GM23338 (cell line): ENCODE measurements around the gene STK32C. TPM values are rescaled to one million over a fixed set of nuclear protein-coding genes. Genes with fewer than 3 reads are reported as not detected.

ENCODE experiments used
- ATAC-seq: fragments of 200-7000 bp; cut with Tn5 transposase; 3 replicates; pipeline ENCODE4 v1.9.1; 2020
- DNase-seq: peaks from one replicate; pipeline ENCODE4 v3.0.0-alpha.2; 2015; ENCODE audit warnings: low spot score
- H2AFZ ChIP-seq: fragments of 200-600 bp; sonication (generic); 2 replicates; pipeline ENCODE4 v1.8.0; 2016; ENCODE audit warnings: antibody characterized with exemption, mild to moderate bottlenecking, moderate library complexity
- H3F3A ChIP-seq: fragments of 200-600 bp; sonication (generic); replicated peaks from 2 replicates; pipeline ENCODE4 v1.8.0; 2017; ENCODE audit warnings: antibody characterized with exemption, mixed run types, low read depth
- H3K27ac ChIP-seq: fragments of 200-600 bp; sonication (generic); 2 replicates; pipeline ENCODE4 v1.6.1; 2016; ENCODE audit warnings: low read depth
- H3K27me3 ChIP-seq: fragments of 200-600 bp; sonication (generic); 2 replicates; pipeline ENCODE4 v1.8.0; 2016; ENCODE audit warnings: mild to moderate bottlenecking, mixed run types, moderate library complexity; ENCODE audit not compliant: insufficient read depth
- H3K36me3 ChIP-seq: fragments of 200-600 bp; sonication (generic); 2 replicates; pipeline ENCODE4 v1.8.0; 2016; ENCODE audit warnings: mild to moderate bottlenecking; ENCODE audit not compliant: insufficient read depth
- H3K4me1 ChIP-seq: fragments of 200-600 bp; sonication (generic); 2 replicates; pipeline ENCODE4 v1.8.0; 2016; ENCODE audit warnings: mild to moderate bottlenecking, moderate library complexity; ENCODE audit not compliant: insufficient read depth
- H3K4me2 ChIP-seq: fragments of 200-600 bp; sonication (generic); 2 replicates; pipeline ENCODE4 v1.7.1; 2017; ENCODE audit warnings: mixed run types
- H3K4me3 ChIP-seq: fragments of 200-600 bp; sonication (generic); 2 replicates; pipeline ENCODE4 v1.6.1; 2016; ENCODE audit warnings: mixed run types
- H3K79me2 ChIP-seq: fragments of 200-600 bp; sonication (generic); replicated peaks from 2 replicates; pipeline ENCODE4 v1.8.0; 2017; ENCODE audit warnings: mild to moderate bottlenecking; ENCODE audit not compliant: insufficient read depth
- H3K9me2 ChIP-seq: fragments of 200-600 bp; sonication (generic); 2 replicates; pipeline ENCODE4 v1.8.0; 2017; ENCODE audit not compliant: insufficient read depth
- H4K20me1 ChIP-seq: fragments of 200-600 bp; sonication (generic); replicated peaks from 2 replicates; pipeline ENCODE4 v1.8.0; 2017; ENCODE audit warnings: mild to moderate bottlenecking; ENCODE audit not compliant: insufficient read depth
- H3K27ac Mint-ChIP-seq: 2 replicates; pipeline ENCODE4 v1.8.0; 2020; ENCODE audit warnings: inconsistent platforms, mild to moderate bottlenecking, moderate library complexity, mixed read lengths
- H3K27me3 Mint-ChIP-seq: 3 replicates; pipeline ENCODE4 v1.8.0; 2022; ENCODE audit warnings: low read depth, mild to moderate bottlenecking, moderate library complexity, mixed read lengths, inconsistent platforms; ENCODE audit not compliant: insufficient read depth, poor library complexity
- H3K36me3 Mint-ChIP-seq: 3 replicates; pipeline ENCODE4 v1.8.0; 2021; ENCODE audit warnings: low read depth, mild to moderate bottlenecking, inconsistent platforms, moderate library complexity, mixed read lengths
- H3K4me1 Mint-ChIP-seq: 3 replicates; pipeline ENCODE4 v1.8.0; 2020; ENCODE audit warnings: mild to moderate bottlenecking, inconsistent platforms, mixed read lengths
- H3K4me3 Mint-ChIP-seq: 3 replicates; pipeline ENCODE4 v1.8.0; 2021; ENCODE audit warnings: moderate library complexity, mild to moderate bottlenecking, inconsistent platforms, mixed read lengths
- H3K9me3 Mint-ChIP-seq: 3 replicates; pipeline ENCODE4 v1.8.0; 2020; ENCODE audit warnings: moderate library complexity, mild to moderate bottlenecking, inconsistent platforms, mixed read lengths
- CREB1 ChIP-seq: fragments of 250-450 bp; sonication (Bioruptor Pico); IDR thresholded peaks from 2 replicates; pipeline ENCODE4 v1.5.0; 2020; ENCODE audit warnings: low read depth, mild to moderate bottlenecking, moderate library complexity
- CTCF ChIP-seq, 2 experiments: fragments of 200-600 bp in 1 of 2; sonication (generic) in 1 of 2; conservative IDR thresholded peaks; 2 replicates each; pipeline versions ENCODE4 v1.5.1 to v1.6.1; 2016 to 2017; ENCODE audit warnings: antibody characterized with exemption in 2 of 2, low read depth in 2 of 2, mild to moderate bottlenecking in 2 of 2, moderate library complexity in 1 of 2
- EZH2 ChIP-seq: fragments of 200-600 bp; sonication (generic); IDR thresholded peaks from one replicate; pipeline ENCODE4 v1.8.0; 2017; ENCODE audit warnings: antibody characterized with exemption, mild to moderate bottlenecking, low read depth; ENCODE audit not compliant: unreplicated experiment
- EZH2phosphoT487 ChIP-seq: fragments of 200-600 bp; sonication (generic); IDR thresholded peaks from one replicate; pipeline ENCODE4 v1.8.1; 2018; ENCODE audit warnings: antibody characterized with exemption; ENCODE audit not compliant: unreplicated experiment
- JUNB ChIP-seq: IDR thresholded peaks from one replicate; pipeline ENCODE4 v1.6.1; 2016; ENCODE audit warnings: antibody characterized with exemption; ENCODE audit not compliant: unreplicated experiment
- POLR2AphosphoS5 ChIP-seq: IDR thresholded peaks from 2 replicates; pipeline ENCODE4 v1.6.1; 2016; ENCODE audit warnings: antibody characterized with exemption, low read depth
- ZNF462 ChIP-seq: fragments of 250-450 bp; sonication (Bioruptor Pico); IDR thresholded peaks from 2 replicates; pipeline ENCODE4 v1.5.0; 2020; ENCODE audit warnings: mild to moderate bottlenecking, moderate library complexity
- polyA plus RNA-seq: library from polyadenylated mRNA; unstranded; fragments of >200 nt; fragmentation: Nextera tagmentation; extraction: Ambion mirVana; gene quantifications from 2 replicates; pipeline ENCODE4 v1.2.1, GENCODE V29; 2016
- total RNA-seq: library from RNA; depleted of rRNA; stranded (reverse); fragments of >200 nt; shearing (Covaris generic); gene quantifications from 2 replicates; pipeline ENCODE4 v1.2.3, GENCODE V29; 2014
- TF ChIP-seq, protein P1 (sequence below): IDR thresholded peaks from one replicate; pipeline ENCODE4 v1.6.1; 2018; ENCODE audit warnings: antibody characterized with exemption; ENCODE audit not compliant: unreplicated experiment

STK32C gene
- total and polyA plus RNA-seq, 2 experiments from 2014 or later, result 10.2 to 20.5 TPM

DNA sequence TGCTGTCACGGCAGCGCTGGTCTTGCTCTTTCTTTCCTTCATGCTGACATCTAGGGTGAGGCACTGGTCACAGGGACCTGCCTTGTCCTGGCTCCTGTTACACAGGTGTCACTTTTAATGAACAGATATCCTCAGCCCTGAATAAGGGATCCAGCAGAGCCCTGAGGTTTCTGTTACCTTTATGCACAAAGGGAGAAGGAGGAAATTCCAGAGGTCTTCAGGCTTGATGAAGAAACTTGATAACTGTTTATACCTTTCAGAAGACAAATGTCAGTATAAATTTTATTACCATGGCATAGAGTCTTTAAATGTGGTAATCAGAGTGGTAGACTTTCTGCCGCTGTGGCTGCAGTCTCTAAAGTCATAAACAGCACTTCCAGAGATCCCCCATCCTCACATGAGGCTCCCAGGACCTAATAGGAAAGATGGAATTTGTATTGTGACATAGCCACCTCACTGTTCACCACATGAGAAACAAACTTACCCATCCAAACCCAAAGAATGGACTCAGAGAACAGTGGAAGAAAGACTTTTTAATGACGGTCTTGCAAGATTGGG lies 27.0 kb upstream of the STK32C start:
- peaks cover 44% of the 10 kb centered on the region for H3K4me1 Mint-ChIP-seq
- Histone ChIP-seq H3K36me3 (no peaks in the 10 kb centered on the region), H3K4me2 (no peak overlapping the region), H3K4me1 (peaks cover 20% of the 10 kb centered on the region), H3K4me3 (no peak overlapping the region), H3K27me3 (no peaks in the 10 kb centered on the region), H3K79me2 (peaks cover 17% of the 10 kb centered on the region), H4K20me1 (no peaks in the 10 kb centered on the region; the same call in 1 of the 2 replicates), H3F3A (0 out of 2 replicates have a peak, but pooled peaks cover 7% of the 10 kb centered on the region), H3K27ac (no peak overlapping the region), H2AFZ (no peak overlapping the region), H3K9me2 (no peaks in the 10 kb centered on the region)
- no peak for ATAC-seq
- no peak overlapping the region for H3K27ac Mint-ChIP-seq
- peaks cover 3% of the 10 kb centered on the region; the same call in 1 of the 3 replicates for H3K36me3 Mint-ChIP-seq
- H3K27me3 Mint-ChIP-seq, result peaks cover 24% of the 10 kb centered on the region
- H3K4me3 Mint-ChIP-seq, result no peak overlapping the region
- no peak for DNase-seq
- peaks cover 4% of the 10 kb centered on the region; the same call in 2 of the 3 replicates for H3K9me3 Mint-ChIP-seq
- TF ChIP-seq CREB1 (CRISPR knock-in tag), result no peak
- no peak for TF ChIP-seq EZH2phosphoT487
- no peak for TF ChIP-seq EZH2
- no peak for TF ChIP-seq JUNB
- TF ChIP-seq, protein P1, sequence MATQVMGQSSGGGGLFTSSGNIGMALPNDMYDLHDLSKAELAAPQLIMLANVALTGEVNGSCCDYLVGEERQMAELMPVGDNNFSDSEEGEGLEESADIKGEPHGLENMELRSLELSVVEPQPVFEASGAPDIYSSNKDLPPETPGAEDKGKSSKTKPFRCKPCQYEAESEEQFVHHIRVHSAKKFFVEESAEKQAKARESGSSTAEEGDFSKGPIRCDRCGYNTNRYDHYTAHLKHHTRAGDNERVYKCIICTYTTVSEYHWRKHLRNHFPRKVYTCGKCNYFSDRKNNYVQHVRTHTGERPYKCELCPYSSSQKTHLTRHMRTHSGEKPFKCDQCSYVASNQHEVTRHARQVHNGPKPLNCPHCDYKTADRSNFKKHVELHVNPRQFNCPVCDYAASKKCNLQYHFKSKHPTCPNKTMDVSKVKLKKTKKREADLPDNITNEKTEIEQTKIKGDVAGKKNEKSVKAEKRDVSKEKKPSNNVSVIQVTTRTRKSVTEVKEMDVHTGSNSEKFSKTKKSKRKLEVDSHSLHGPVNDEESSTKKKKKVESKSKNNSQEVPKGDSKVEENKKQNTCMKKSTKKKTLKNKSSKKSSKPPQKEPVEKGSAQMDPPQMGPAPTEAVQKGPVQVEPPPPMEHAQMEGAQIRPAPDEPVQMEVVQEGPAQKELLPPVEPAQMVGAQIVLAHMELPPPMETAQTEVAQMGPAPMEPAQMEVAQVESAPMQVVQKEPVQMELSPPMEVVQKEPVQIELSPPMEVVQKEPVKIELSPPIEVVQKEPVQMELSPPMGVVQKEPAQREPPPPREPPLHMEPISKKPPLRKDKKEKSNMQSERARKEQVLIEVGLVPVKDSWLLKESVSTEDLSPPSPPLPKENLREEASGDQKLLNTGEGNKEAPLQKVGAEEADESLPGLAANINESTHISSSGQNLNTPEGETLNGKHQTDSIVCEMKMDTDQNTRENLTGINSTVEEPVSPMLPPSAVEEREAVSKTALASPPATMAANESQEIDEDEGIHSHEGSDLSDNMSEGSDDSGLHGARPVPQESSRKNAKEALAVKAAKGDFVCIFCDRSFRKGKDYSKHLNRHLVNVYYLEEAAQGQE, result no peak
- no peak for TF ChIP-seq POLR2AphosphoS5
- TF ChIP-seq ZNF462 (CRISPR knock-in tag), result no peak
- no peak for TF ChIP-seq CTCF (conservative IDR thresholded peaks at IDR 0.05; ENCODE audit: low read depth in 2 of 2)
